HepG2 (cell line): Measurements from ENCODE around the gene TRPV4. TPM values are rescaled to one million over a fixed set of nuclear protein-coding genes. Genes with fewer than 3 reads are reported as not detected.
A peak's percentile ranks its signal among the peaks of the same experiment; 100 is the strongest.

Experiments
- ESRRA ChIP-seq: sonication (generic); formaldehyde crosslinking; IDR thresholded peaks from 2 replicates; pipeline ENCODE4 v1.5.1; 2020; ENCODE audit warnings: mild to moderate bottlenecking, low read depth, missing genetic modification reagents
- FUBP1 ChIP-seq: sonication (generic); formaldehyde crosslinking; IDR thresholded peaks from 2 replicates; pipeline ENCODE4 v1.5.1; 2020; ENCODE audit warnings: missing genetic modification reagents, mild to moderate bottlenecking, borderline replicate concordance
- GATA4 ChIP-seq: sonication (generic); IDR thresholded peaks from 2 replicates; pipeline ENCODE4 v1.6.1; 2016; ENCODE audit warnings: antibody characterized with exemption, low read depth, borderline replicate concordance
- KLF15 ChIP-seq: sonication (generic); formaldehyde crosslinking; IDR thresholded peaks from 2 replicates; pipeline ENCODE4 v1.8.1; 2023; ENCODE audit warnings: borderline replicate concordance, mild to moderate bottlenecking, inconsistent platforms, missing genetic modification reagents, mixed read lengths
- NFE2L1 ChIP-seq: sonication (generic); formaldehyde crosslinking; IDR thresholded peaks from 2 replicates; pipeline ENCODE4 v1.4.0; 2020; ENCODE audit warnings: missing genetic modification reagents, mild to moderate bottlenecking, borderline replicate concordance
- NFIB ChIP-seq: sonication (generic); formaldehyde crosslinking; IDR thresholded peaks from 2 replicates; pipeline ENCODE4 v1.9.0; 2021; ENCODE audit warnings: missing genetic modification reagents, mild to moderate bottlenecking, borderline replicate concordance
- PCBP2 ChIP-seq: fragments of 200-400 bp; formaldehyde crosslinking; optimal IDR thresholded peaks from 2 replicates; pipeline ENCODE3; 2018; ENCODE audit warnings: low read length, low read depth; ENCODE audit not compliant: poor library complexity, severe bottlenecking
- SAFB2 ChIP-seq: sonication (generic); formaldehyde crosslinking; IDR thresholded peaks from 2 replicates; pipeline ENCODE4 v1.5.1; 2020; ENCODE audit warnings: missing genetic modification reagents, low read depth, mild to moderate bottlenecking, borderline replicate concordance
- SIN3A ChIP-seq: IDR thresholded peaks from 2 replicates; pipeline ENCODE4 v1.6.1; 2011; ENCODE audit warnings: low read depth, mild to moderate bottlenecking, control low read depth, low read length, borderline replicate concordance
- SOX13 ChIP-seq, 3 experiments: fragments of 450-650 bp in 1 of 3; sonication (generic) in 1 of 3; formaldehyde crosslinking in 1 of 3; IDR thresholded peaks in 2 of 3; conservative IDR thresholded peaks in 1 of 3; 2 replicates each; pipeline versions ENCODE4 v1.5.0 to v1.6.1; 2016 to 2020; ENCODE audit warnings: antibody characterized with exemption in 1 of 3, mild to moderate bottlenecking in 1 of 3, missing compliant biosample characterization in 1 of 3, missing genetic modification reagents in 1 of 3, moderate library complexity in 1 of 3
- SP140L ChIP-seq: sonication (generic); formaldehyde crosslinking; IDR thresholded peaks from 2 replicates; pipeline ENCODE4 v1.4.0; 2020; ENCODE audit warnings: missing genetic modification reagents, borderline replicate concordance
- ZNF556 ChIP-seq: sonication (generic); formaldehyde crosslinking; IDR thresholded peaks from 2 replicates; pipeline ENCODE4 v1.4.0; 2020; ENCODE audit warnings: mild to moderate bottlenecking, missing genetic modification reagents, borderline replicate concordance
- polyA plus RNA-seq, 8 experiments: library from polyadenylated mRNA; depleted of rRNA in 3 of 8; stranded (reverse) in 7 of 8; unstranded in 1 of 8; fragments of >200 nt; fragmentation: Illumina TruSeq in 4 of 8; extraction: Trizol in 4 of 8; gene quantifications; 2 replicates each; pipeline versions ENCODE4 v1.2.1 to v1.2.3, GENCODE V29; 2011 to 2016; ENCODE audit warnings: low read depth in 4 of 8, missing spikeins in 1 of 8, mixed read lengths in 1 of 8; ENCODE audit not compliant: insufficient read depth in 1 of 8
- total RNA-seq, 5 experiments: library from RNA; depleted of rRNA; stranded (reverse); fragments of >200 nt; fragmentation: Illumina TruSeq; extraction: Trizol; gene quantifications; 2 replicates each; pipeline ENCODE4 v1.2.3, GENCODE V29; 2016; ENCODE audit warnings: low read depth in 1 of 5
- TF ChIP-seq, protein P1 (sequence below): sonication (generic); formaldehyde crosslinking; IDR thresholded peaks from 2 replicates; pipeline ENCODE4 v1.4.0; 2020; ENCODE audit warnings: mild to moderate bottlenecking, missing genetic modification reagents
- TF ChIP-seq, protein P2 (sequence below): sonication (generic); formaldehyde crosslinking; conservative IDR thresholded peaks from 2 replicates; pipeline ENCODE4 v1.8.0; 2022; ENCODE audit warnings: mild to moderate bottlenecking, moderate library complexity, missing genetic modification reagents
- TF ChIP-seq, protein P3 (sequence below), 2 experiments: sonication (generic) in 1 of 2; formaldehyde crosslinking in 1 of 2; IDR thresholded peaks; 2 replicates each; pipeline versions ENCODE4 v1.4.0 to v1.6.1; 2016 to 2020; ENCODE audit warnings: borderline replicate concordance in 1 of 2, low read depth in 1 of 2, mild to moderate bottlenecking in 1 of 2, missing genetic modification reagents in 1 of 2

TRPV4 gene
- total and polyA plus RNA-seq, 2 of the 13 experiments (the other 11 are each of a cell fraction or from before 2014, with no cell fraction given), result 0.66 to 4.7 TPM

GRCh38 chr12:109863847-109864712 is 30.9 kb upstream of the TRPV4 start (continued):
- TF ChIP-seq, protein P1, sequence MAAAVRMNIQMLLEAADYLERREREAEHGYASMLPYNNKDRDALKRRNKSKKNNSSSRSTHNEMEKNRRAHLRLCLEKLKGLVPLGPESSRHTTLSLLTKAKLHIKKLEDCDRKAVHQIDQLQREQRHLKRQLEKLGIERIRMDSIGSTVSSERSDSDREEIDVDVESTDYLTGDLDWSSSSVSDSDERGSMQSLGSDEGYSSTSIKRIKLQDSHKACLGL, result 0 out of 2 replicates have a peak, but pooled peaks have one; percentile 29
- TF ChIP-seq ZNF556 (CRISPR knock-in tag) (no peak; the same call in 1 of the 2 replicates), SP140L (0 out of 2 replicates have a peak, but pooled peaks have one; percentile 76), ESRRA (CRISPR knock-in tag) (peak; percentile 82; the same call in 1 of the 2 replicates), PCBP2 (no peak), FUBP1 (CRISPR knock-in tag) (no peak), SIN3A (no peak), NFIB (CRISPR knock-in tag) (no peak), GATA4 (0 out of 2 replicates have a peak, but pooled peaks have one; percentile 42), KLF15 (CRISPR knock-in tag) (no peak), SAFB2 (CRISPR knock-in tag) (no peak), SOX13 (IDR thresholded peaks at IDR 0.05) (peak; percentile 51; the same call in 1 of the 2 replicates), SOX13 (CRISPR knock-in tag; conservative IDR thresholded peaks at IDR 0.05 in 1 of 2, IDR thresholded peaks at IDR 0.05 in 1 of 2) (peak in 1 of 2 experiments; percentile 89; a peak in 2 of 4 replicates), NFE2L1 (CRISPR knock-in tag) (no peak)
- TF ChIP-seq, protein P2, sequence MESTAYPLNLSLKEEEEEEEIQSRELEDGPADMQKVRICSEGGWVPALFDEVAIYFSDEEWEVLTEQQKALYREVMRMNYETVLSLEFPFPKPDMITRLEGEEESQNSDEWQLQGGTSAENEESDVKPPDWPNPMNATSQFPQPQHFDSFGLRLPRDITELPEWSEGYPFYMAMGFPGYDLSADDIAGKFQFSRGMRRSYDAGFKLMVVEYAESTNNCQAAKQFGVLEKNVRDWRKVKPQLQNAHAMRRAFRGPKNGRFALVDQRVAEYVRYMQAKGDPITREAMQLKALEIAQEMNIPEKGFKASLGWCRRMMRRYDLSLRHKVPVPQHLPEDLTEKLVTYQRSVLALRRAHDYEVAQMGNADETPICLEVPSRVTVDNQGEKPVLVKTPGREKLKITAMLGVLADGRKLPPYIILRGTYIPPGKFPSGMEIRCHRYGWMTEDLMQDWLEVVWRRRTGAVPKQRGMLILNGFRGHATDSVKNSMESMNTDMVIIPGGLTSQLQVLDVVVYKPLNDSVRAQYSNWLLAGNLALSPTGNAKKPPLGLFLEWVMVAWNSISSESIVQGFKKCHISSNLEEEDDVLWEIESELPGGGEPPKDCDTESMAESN (CRISPR knock-in tag), result peak; percentile 71; the same call in 1 of the 2 replicates
- TF ChIP-seq, protein P3, sequence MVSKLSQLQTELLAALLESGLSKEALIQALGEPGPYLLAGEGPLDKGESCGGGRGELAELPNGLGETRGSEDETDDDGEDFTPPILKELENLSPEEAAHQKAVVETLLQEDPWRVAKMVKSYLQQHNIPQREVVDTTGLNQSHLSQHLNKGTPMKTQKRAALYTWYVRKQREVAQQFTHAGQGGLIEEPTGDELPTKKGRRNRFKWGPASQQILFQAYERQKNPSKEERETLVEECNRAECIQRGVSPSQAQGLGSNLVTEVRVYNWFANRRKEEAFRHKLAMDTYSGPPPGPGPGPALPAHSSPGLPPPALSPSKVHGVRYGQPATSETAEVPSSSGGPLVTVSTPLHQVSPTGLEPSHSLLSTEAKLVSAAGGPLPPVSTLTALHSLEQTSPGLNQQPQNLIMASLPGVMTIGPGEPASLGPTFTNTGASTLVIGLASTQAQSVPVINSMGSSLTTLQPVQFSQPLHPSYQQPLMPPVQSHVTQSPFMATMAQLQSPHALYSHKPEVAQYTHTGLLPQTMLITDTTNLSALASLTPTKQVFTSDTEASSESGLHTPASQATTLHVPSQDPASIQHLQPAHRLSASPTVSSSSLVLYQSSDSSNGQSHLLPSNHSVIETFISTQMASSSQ (IDR thresholded peaks at IDR 0.05; ENCODE audit: low read depth), result 0 out of 2 replicates have a peak, but pooled peaks have one; percentile 27
- TF ChIP-seq, protein P3 (CRISPR knock-in tag; IDR thresholded peaks at IDR 0.05; ENCODE audit: borderline replicate concordance), result peak; percentile 46; the same call in 1 of the 2 replicates
